Muscle of back (tissue), 11 donors: Measurements from ENCODE around the gene CCR6. TPM values are rescaled to one million over a fixed set of nuclear protein-coding genes. Genes with fewer than 3 reads are reported as not detected.
A peak's percentile ranks its signal among the peaks of the same experiment; 100 is the strongest.

Source experiments
- DNase-seq, 3 donors: peaks; one replicate each; pipeline versions ENCODE4 v3.0.0 to v3.0.0-alpha.2; 2013
- polyA plus RNA-seq, 10 donors: library from polyadenylated mRNA; unstranded; fragments of 120-200 nt; gene quantifications; one replicate each; pipeline ENCODE4 v1.2.1, GENCODE V29; 2013; ENCODE audit not compliant: insufficient read length in 10 of 10

Gene CCR6
- polyA plus RNA-seq, 10 donors: 0.66 TPM; not detected in 9

GRCh38 chr6:167119670-167120582 lies 3.0 kb upstream of the CCR6 start:
- no peak for DNase-seq

GRCh38 chr6:167120583-167120903 lies 2.4 kb upstream of the CCR6 start:
- no peak for DNase-seq

- DNase-seq: no peak
Observed at GRCh38 chr6:167121335-167121841, 1.5 kb upstream of the CCR6 start.

- no peak for DNase-seq
Observed at GRCh38 chr6:167122041-167122826, 662 bp upstream of the CCR6 start.

- no peak for DNase-seq
Observed at GRCh38 chr6:167124753-167125152, 1.9 kb downstream of the CCR6 start.

- no peak for DNase-seq
Observed at GRCh38 chr6:167125410-167125809, 2.5 kb downstream of the CCR6 start.

- DNase-seq: no peak
Observed at GRCh38 chr6:167125855-167126349, 3.0 kb downstream of the CCR6 start.

GRCh38 chr6:167127785-167128531 lies 5.1 kb downstream of the CCR6 start:
- DNase-seq: no peak

GRCh38 chr6:167129159-167129558 lies 6.3 kb downstream of the CCR6 start:
- DNase-seq: no peak

GRCh38 chr6:167129562-167129961 lies 6.7 kb downstream of the CCR6 start:
- no peak for DNase-seq

- no peak for DNase-seq
Observed at GRCh38 chr6:167130008-167130677, 7.2 kb downstream of the CCR6 start.

- DNase-seq: no peak
Observed at GRCh38 chr6:167130712-167131684, 8.1 kb downstream of the CCR6 start.

GRCh38 chr6:167134448-167135328 lies 11.8 kb downstream of the CCR6 start:
- DNase-seq: no peak

GRCh38 chr6:167136376-167136775 lies 13.5 kb downstream of the CCR6 start:
- no peak for DNase-seq

GRCh38 chr6:167137081-167137480 lies 14.2 kb downstream of the CCR6 start:
- DNase-seq: no peak

GRCh38 chr6:167137881-167138280 lies 15.0 kb downstream of the CCR6 start:
- DNase-seq: no peak

GRCh38 chr6:167139761-167140160 lies 16.9 kb downstream of the CCR6 start:
- DNase-seq: no peak

GRCh38 chr6:167140589-167141474 lies 17.9 kb downstream of the CCR6 start:
- DNase-seq: peak in 1 of 3 donors; percentile 53
